DMS53 (cell line): Measurements from ENCODE around the gene F2R.
"Not testable (repeated sequence)": the region's sequence is repeated elsewhere in the genome, so short reads cannot be mapped to it uniquely, and the experiment has no call there.

Source experiments
- DNase-seq: peaks from one replicate; lab custom pipeline; 2025; lab: John Stamatoyannopoulos, UW

F2R gene

DNA sequence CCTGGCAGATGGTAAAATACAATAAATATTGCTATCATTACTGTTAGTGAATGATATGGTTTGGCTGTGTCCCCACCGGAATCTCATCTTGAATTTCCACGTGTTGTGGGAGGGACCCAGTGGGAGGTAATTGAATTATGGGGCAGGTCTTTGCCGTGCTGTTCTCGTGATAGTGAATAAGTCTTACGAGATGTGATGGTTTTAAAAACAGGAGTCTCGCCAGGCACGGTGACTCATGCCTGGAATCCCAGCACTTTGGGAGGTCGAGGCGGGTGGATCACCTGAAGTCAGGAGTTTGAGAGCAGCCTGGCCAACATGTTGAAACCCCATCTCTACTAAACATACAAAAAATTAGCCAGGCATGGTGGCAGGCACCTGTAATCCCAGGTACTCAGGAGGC lies 45.2 kb downstream of the F2R start:
- DNase-seq = not testable (repeated sequence)

DNA sequence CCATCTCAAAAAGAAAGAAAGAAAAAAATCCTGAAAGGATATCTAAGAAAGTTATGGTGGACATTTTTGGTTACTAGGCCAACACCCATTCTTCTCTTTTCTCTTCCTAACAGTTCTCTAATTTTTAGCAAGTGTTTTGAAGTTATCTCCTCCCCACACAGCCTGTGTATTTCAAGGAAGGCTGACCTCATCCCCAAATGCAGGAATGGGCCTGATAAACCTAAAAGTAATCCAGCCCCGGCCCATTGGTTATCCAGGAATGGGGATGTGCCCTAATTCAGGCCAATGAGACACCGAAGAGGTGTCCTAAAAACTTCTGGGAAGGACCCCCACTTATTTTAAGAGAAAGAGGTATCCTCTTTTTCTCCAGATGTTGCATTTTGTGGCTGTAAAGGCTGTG lies 46.6 kb downstream of the F2R start:
- no peak for DNase-seq

DNA sequence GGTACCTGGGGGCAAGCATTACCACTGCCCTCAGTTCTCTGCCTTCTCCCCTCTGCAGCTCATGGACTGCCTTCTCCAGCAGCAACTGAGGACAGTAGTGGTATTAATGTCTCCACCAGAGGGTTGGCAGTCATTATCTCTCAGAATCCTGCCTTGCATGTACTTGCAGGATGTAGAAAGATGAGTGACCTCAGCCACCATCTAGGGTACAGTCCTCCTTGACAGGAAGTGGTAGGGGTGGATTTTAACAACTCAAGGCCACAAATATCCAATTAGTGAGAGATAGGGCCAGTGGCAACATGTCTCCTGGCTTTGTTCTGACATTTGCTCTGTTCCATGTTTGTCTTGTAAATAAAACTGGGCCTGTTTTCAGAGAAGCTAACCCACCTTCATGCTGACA lies 47.2 kb downstream of the F2R start:
- DNase-seq = no peak

DNA sequence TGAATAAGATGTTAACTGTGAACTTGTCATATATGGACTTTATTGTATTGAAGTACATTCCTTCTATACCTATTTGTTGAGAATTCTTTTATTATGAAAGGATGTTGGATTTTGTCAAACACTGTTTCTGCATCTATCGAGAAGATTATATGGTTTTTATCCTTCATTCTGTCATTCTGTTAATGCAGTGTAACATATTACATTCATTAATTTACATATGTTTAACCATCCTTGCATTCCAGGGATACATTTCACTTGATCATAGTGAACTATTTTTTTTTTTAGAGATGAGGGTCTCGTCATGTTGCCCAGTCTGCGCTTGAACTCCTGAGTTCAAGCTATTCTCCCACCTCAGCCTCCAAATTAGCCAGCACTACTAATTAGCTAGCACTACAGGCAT lies 48.4 kb downstream of the F2R start:
- DNase-seq = no peak

GRCh38 chr5:76765249-76765648 lies 49.3 kb downstream of the F2R start:
- DNase-seq = no peak

DNA sequence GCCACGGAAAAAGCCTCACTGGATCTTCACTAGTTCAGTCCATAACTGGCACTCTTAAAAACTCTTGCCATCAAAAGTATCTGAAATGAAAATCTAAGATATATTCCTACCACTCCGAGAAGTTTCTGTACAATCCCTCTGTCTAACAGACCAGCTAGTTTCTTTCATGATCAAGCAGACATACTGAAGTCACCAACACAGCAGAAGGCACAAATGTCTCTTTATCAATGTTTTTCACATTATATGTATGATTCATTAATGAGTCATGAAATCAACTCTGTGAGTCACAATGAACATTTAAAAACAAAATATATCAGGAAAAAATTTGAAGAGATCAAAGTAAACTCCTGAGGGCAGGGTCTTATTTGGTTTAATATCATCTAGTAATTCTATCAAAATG lies 50.8 kb downstream of the F2R start:
- DNase-seq = no peak

DNA sequence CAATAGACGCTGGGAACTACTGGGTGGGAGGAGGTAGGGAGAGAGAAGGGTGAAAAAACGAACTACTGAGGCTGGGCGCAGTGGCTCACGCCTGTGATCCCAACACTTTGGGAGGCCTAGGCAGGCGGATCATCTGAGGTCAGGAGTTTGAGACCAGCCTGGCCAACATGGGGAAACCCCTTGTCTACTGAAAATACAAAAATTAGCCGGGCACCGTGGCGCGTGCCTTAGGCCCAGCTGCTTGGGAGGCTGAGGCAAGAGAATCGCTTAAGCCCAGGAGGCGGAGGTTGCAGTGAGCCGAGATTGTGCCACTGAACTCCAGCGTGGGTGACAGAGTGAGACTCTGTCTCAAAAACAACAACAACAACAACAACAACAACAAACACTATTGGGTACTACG lies 55.1 kb downstream of the F2R start:
- not testable (repeated sequence) for DNase-seq

DNA sequence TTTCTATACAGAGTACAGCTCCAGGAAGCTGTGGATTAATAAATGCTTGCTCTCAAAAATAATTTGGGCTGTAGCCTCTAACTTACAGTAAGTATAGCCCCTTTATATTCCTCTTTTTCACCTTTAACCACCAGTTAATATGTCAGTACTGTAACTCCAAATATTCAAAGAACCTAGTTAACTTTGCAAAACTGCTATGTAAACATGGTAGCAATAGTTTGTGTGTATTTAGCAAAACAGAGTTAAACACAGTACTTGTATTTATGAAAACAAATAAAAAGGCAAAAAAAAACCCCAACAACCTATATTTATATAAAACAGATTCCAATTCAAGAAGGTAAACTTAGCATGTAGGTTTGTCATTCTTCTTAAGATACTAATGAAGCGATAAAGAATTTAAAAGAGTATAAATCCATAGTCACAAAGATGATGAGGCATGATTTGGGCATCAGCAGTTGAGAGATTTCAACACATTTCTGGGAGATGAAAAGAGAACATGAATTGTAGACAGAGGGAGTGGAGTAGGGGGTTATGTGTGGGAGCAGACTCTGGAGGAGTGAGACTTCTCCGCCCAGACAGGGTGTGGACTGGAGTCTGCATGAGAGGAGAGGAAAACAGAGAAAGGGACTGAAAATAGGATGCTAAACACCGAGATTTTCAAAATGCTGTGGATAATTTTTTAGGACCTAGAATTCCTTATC lies 55.9 kb downstream of the F2R start:
- no peak for DNase-seq

DNA sequence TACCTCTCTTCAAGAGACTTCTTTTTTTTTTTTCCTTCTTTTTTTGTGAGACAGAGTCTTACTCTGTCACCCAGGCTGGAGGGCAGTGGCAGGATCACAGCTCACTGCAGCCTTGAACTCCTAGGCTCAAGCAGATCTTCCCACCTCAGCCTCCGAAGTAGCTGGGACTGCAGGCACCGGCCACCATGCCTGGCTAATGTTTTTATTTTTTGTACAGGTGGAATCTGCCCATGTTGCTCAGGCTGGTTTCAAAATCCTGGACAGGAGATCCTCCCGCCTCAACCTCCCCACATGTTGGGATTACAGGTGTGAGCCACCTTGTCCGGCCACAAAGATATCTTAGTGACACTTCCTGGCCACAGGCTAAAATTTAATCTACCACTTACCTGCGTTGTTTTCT lies 60.0 kb downstream of the F2R start:
- DNase-seq = no peak

GRCh38 chr5:76776391-76776790 lies 60.5 kb downstream of the F2R start:
- no peak for DNase-seq

DNA sequence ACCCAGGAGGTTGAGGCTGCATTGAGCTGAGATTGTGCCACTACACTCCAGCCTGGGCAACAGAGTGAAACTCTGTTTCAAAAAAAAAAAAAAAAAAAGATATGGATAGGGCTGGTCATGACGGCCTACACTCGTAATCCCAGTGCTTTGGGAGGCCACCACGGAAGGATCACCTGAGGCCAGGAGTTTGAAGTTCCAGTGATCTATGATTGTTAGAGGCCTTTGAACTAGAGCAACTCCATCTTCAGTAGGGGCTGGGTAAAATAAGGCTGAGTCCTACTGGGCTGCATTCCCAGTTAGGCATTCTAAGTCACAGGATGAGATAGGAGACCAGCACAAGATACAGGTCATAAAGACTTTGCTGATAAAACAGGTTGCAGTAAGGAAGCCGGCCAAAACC lies 64.7 kb downstream of the F2R start:
- not testable (repeated sequence) for DNase-seq

GRCh38 chr5:76781775-76782174 lies 65.8 kb downstream of the F2R start:
- DNase-seq = no peak

GRCh38 chr5:76782444-76782843 lies 66.5 kb downstream of the F2R start:
- no peak for DNase-seq
